HG02884 (cell line): ENCODE measurements around the gene CARMIL1.
"Not testable (repeated sequence)": the region's sequence is repeated elsewhere in the genome, so short reads cannot be mapped to it uniquely, and the experiment has no call there.

Experiments
- ATAC-seq: cut with Tn5 transposase; IDR thresholded peaks from one replicate; pipeline ENCODE4 v1.9.1; 2021; ENCODE audit warnings: mild to moderate bottlenecking, moderate library complexity; ENCODE audit not compliant: unreplicated experiment

Gene CARMIL1

DNA sequence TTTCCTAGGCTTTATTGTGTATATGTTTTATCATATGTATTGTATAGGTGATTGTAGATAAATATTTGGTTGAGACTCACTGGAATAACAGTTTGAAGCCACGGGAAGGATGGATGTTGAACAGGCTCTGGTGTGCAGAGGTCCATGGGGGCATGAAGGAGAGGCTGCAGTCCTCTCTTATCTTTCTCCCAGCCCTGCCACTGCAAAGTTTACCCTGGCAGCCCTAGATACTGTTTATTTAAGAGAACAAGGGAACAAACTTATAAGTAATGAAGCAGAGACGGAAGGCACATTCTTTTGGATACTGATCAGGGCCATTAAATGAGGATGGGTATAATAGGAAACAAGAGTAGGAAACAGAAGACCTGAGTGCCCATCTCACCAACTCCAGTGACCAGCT lies 269.3 kb downstream of the CARMIL1 start:
- ATAC-seq, result no peak

DNA sequence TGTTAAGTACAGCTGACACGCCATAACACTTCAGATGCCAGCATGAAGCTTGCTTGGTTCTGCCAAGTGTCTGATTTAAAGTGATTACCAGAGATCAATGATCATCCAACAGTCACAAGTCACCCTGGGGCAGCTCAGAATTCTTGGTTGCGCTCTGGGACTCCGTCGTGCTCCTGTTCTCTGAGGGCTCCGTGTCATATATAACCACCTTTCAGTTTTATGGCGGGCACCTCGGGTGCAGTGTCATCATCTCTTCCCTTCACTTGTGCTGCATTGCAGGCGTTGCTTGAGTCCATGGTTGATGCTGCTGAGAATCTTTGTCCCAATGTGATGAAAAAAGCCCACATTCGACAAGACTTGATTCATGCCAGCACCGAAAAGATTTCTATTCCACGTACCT lies 271.5 kb downstream of the CARMIL1 start:
- ATAC-seq, result no peak

- no peak for ATAC-seq
Measured at GRCh38 chr6:25553502-25553901, 274.3 kb downstream of the CARMIL1 start.

DNA sequence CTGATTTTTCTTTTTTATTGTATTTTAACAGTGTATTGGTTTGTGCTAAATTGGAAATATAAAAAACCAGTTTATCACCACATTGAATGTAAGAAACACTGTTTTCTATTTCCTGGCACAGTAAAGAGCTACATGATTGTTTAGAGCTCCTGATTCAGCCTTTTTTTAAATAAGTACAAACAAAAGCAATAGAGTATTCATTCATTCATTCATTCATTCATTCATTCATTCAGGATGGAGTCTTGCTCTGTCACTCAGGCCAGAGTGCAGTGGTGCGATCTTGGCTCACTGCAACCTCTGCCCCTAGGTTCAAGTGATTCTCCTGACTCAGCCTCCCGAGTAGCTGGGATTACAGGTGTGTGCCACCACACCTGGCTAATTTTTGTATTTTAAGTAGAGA lies 276.0 kb downstream of the CARMIL1 start:
- ATAC-seq, result no peak

GRCh38 chr6:25556516-25556915 lies 277.3 kb downstream of the CARMIL1 start:
- no peak for ATAC-seq

DNA sequence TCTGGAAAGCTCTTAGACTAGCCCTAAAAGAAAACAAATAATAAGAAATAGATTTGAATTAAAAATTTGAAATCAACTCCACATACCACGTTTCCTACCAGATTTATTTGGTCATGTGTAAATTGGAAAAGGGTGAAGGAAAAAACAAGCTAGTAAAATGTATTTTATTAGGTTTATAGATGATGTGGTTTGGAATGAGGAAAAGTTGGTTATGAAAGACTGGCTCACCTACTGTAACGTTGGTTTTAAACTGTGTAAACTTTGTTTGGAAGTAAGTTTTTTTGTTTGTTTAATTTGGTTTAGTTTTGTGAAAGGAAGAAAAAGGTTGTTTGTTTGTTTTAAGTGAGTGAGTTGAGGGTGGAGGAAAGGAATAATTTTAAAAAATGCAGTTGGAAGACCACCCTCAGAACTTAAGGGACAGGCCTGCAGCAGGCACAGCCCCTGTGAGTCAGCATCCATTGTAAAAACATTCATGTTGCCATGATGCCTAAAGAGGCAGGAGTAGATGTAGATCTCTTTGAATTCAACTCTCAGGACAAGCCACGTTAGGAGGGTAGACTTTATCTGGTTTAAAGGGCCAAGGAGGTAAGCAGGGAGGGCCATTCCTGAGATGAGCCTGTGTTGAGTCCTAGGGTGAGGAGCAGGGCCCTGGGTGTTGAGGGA lies 279.1 kb downstream of the CARMIL1 start:
- ATAC-seq, result no peak

GRCh38 chr6:25560865-25561264 lies 281.7 kb downstream of the CARMIL1 start:
- ATAC-seq, result no peak

DNA sequence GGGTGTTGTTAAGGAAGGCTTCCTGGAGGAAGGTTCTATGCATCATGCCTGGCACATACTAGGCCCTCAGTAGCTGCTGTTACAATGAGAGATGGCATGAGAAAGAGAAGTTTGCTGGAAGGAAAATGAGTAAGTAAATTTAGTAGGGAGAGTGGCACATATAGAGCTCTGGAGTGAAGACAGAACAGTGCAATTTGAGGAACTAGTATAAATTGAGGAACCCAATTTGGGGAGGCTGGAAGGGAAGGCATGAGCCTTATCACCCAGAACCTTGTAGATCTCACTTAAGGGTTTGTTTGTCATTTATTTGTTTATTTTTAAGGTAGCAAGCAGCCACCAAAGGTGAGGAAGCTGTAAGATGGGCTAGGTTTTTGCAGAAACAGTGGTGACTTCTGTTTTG lies 285.8 kb downstream of the CARMIL1 start:
- no peak for ATAC-seq

- ATAC-seq, result no peak
Measured at GRCh38 chr6:25570578-25570977, 291.4 kb downstream of the CARMIL1 start.

GRCh38 chr6:25576919-25577318 lies 297.7 kb downstream of the CARMIL1 start:
- ATAC-seq, result no peak

GRCh38 chr6:25578538-25578937 lies 299.4 kb downstream of the CARMIL1 start:
- ATAC-seq, result no peak

GRCh38 chr6:25579391-25579883 lies 300.3 kb downstream of the CARMIL1 start:
- ATAC-seq, result no peak

- no peak for ATAC-seq
Measured at GRCh38 chr6:25579902-25580495, 300.8 kb downstream of the CARMIL1 start.

DNA sequence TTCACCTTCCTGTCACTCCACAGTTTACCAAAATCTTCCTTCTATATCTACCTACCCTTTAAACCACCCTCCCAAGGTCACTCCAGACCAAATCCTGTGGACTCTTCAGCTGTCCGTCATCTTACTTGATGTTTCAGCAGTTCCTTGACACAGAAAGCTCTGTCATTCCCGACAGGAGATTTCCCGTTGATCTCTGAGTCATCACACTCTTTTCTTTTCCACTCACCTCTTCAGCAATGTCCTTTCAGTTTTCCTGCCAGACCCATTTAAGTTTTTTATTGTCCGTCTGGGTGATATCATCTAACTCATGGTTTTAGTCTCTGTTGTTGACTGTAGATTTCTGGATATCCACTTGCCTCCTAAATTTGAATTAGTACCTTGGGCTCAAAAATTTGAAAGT lies 302.9 kb downstream of the CARMIL1 start:
- no peak for ATAC-seq

- no peak for ATAC-seq
Measured at GRCh38 chr6:25583099-25583498, 303.9 kb downstream of the CARMIL1 start.

GRCh38 chr6:25583906-25584305 lies 304.7 kb downstream of the CARMIL1 start:
- no peak for ATAC-seq

DNA sequence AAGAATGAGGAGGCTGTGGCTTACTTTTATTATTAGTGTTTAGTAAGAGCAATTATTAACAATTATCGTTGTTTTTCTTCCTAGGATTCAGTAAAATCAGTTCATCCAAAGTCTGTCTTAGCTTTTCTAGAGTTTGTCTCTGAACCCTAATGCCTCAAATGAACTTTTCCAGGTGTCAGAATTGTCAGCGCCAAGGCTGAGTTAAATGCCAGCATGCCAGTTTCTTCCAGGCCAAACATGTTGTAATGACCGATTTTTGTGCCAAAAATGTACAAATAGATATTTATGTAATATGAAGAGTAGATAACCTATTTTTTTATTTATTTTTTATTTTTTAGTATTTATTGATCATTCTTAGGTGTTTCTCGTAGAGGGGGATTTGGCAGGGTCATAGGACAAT lies 306.1 kb downstream of the CARMIL1 start:
- ATAC-seq, result no peak

GRCh38 chr6:25586119-25586518 lies 306.9 kb downstream of the CARMIL1 start:
- ATAC-seq, result not testable (repeated sequence)

- no peak for ATAC-seq
Measured at GRCh38 chr6:25586927-25587326, 307.8 kb downstream of the CARMIL1 start.

GRCh38 chr6:25590986-25591385 lies 311.8 kb downstream of the CARMIL1 start:
- no peak for ATAC-seq

DNA sequence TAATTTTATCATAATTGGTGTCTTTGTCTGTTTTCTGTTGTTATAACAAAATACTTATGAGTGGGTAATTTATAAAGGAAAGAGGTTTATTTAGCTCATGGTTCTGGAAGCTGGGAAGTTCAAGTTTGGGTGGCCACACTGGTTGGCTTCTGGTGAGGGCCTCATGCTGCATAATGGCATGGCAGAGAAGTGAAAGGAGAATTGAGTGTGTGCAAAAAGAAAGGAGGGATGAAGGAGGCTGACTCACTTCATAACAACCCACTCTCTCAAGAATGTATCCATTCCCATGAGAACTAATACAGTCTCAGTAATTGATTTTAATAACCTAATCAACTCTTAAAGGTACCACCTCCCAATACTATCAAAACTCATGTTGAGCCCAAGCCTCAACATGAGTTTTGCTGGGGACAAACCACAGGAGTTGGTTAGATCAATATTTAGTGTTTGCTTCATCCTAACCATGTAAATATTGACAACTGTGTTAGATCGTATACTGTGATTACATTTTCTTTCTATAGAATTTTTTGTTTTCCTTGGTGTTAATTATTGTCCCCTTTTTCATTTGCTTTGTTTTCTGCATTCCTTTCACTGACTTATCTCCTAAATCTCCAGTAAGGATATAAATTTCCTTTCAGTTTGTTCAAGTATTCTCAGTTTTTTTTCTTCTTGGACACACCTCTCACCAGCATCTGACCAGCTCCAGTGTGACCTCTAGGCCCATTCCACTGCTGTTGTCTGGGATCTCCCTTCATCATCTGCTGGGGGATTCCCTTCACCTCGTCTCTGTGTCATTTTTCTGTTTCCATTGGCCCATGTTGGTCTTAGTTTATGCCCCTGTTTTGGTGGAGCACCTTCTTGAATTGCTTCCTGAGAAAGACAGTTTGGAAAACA lies 318.0 kb downstream of the CARMIL1 start:
- no peak for ATAC-seq
